Loucy (cell line): ENCODE results near the gene FADS3.

Source experiments
- H2AFZ ChIP-seq: fragments of 200-600 bp; sonication (generic); 2 replicates; pipeline ENCODE4 v1.6.0; 2016; ENCODE audit warnings: antibody characterized with exemption, mild to moderate bottlenecking, low read length, moderate library complexity
- H3F3A ChIP-seq: fragments of 200-600 bp; 2 replicates; pipeline ENCODE4 v1.6.0; 2016; ENCODE audit warnings: antibody characterized with exemption, low read depth, mild to moderate bottlenecking
- H3K27me3 ChIP-seq: fragments of 200-600 bp; sonication (generic); 2 replicates; pipeline ENCODE4 v1.6.1; 2014; ENCODE audit warnings: low read length, mild to moderate bottlenecking; ENCODE audit not compliant: insufficient read depth, poor library complexity, severe bottlenecking
- H3K36me3 ChIP-seq: fragments of 200-600 bp; sonication (generic); 2 replicates; pipeline ENCODE4 v1.6.1; 2016; ENCODE audit warnings: low read length; ENCODE audit not compliant: insufficient read depth
- H3K4me1 ChIP-seq: fragments of 200-600 bp; sonication (generic); 2 replicates; pipeline ENCODE4 v1.5.1; 2014; ENCODE audit warnings: low read length, mild to moderate bottlenecking; ENCODE audit not compliant: insufficient read depth, poor library complexity, severe bottlenecking
- H3K4me2 ChIP-seq: fragments of 200-600 bp; sonication (generic); 2 replicates; pipeline ENCODE4 v1.6.0; 2014; ENCODE audit warnings: antibody characterized with exemption, low read length, low read depth, mild to moderate bottlenecking; ENCODE audit not compliant: poor library complexity, severe bottlenecking
- H3K4me3 ChIP-seq: fragments of 200-600 bp; sonication (generic); 2 replicates; pipeline ENCODE4 v1.5.1; 2014; ENCODE audit warnings: low read length, mild to moderate bottlenecking, mixed read lengths; ENCODE audit not compliant: poor library complexity, severe bottlenecking
- H3K79me2 ChIP-seq: fragments of 200-600 bp; sonication (generic); 2 replicates; pipeline ENCODE4 v1.6.1; 2014; ENCODE audit warnings: low read length; ENCODE audit not compliant: insufficient read depth
- H3K9ac ChIP-seq: fragments of 200-600 bp; sonication (generic); 2 replicates; pipeline ENCODE4 v1.6.0; 2014; ENCODE audit warnings: mild to moderate bottlenecking, low read depth, low read length, moderate library complexity; ENCODE audit not compliant: poor library complexity, severe bottlenecking
- H3K9me2 ChIP-seq: fragments of 200-600 bp; sonication (generic); replicated peaks from 2 replicates; pipeline ENCODE4 v1.6.1; 2016; ENCODE audit warnings: low read depth, low read length, mixed read lengths
- H3K9me3 ChIP-seq: fragments of 200-600 bp; sonication (generic); 2 replicates; pipeline ENCODE4 v1.6.1; 2014; ENCODE audit warnings: mild to moderate bottlenecking, antibody characterized with exemption, low read length, low read depth; ENCODE audit not compliant: insufficient read depth
- H4K20me1 ChIP-seq: fragments of 200-600 bp; sonication (generic); 2 replicates; pipeline ENCODE4 v1.6.0; 2014; ENCODE audit warnings: antibody characterized with exemption, low read length, mild to moderate bottlenecking; ENCODE audit not compliant: insufficient read depth, poor library complexity, severe bottlenecking
- CTCF ChIP-seq: fragments of 200-600 bp; sonication (generic); conservative IDR thresholded peaks from 2 replicates; pipeline ENCODE4 v1.5.1; 2014; ENCODE audit warnings: mild to moderate bottlenecking, antibody characterized with exemption, low read length
- EZH2phosphoT487 ChIP-seq: fragments of 200-600 bp; IDR thresholded peaks from 2 replicates; pipeline ENCODE4 v1.6.1; 2018; ENCODE audit warnings: antibody characterized with exemption, mild to moderate bottlenecking, moderate library complexity, borderline replicate concordance

The FADS3 gene

DNA sequence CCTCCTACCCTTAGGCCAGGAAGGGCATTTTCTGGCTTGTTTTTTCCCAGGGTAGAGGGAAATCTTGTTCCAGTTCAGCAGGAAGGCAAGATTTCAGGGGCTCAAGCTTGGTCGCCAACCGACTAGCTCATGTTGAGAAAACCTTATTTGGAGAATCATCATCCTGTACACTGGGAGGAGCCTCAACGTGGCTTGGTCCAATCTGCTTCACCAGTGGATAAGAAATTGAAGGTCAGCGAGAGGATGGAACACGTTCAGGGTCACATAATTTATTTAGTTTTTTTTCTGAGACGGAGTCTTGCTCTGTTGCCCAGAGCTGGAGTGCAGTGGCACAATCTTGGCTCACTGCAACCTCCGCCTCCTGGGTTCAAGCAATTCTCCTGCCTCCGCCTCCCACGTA is 42.7 kb downstream of the FADS3 start:
- H3K9me2 ChIP-seq, result no peaks in the 10 kb centered on the region
- no peak overlapping the region for H3K4me2 ChIP-seq
- peaks cover 35% of the 10 kb centered on the region for H4K20me1 ChIP-seq
- no peaks in the 10 kb centered on the region for H3K9me3 ChIP-seq
- H3F3A ChIP-seq, result no peaks in the 10 kb centered on the region; the same call in 1 of the 2 replicates
- H3K9ac ChIP-seq, result no peak overlapping the region
- no peak overlapping the region for H3K4me3 ChIP-seq
- no peak overlapping the region for H2AFZ ChIP-seq
- H3K36me3 ChIP-seq, result peaks cover 89% of the 10 kb centered on the region
- H3K4me1 ChIP-seq, result no peaks in the 10 kb centered on the region
- peaks cover 30% of the 10 kb centered on the region; the same call in 1 of the 2 replicates for H3K79me2 ChIP-seq
- TF ChIP-seq CTCF (no peak), EZH2phosphoT487 (no peak)
- H3K27me3 ChIP-seq, result no peaks in the 10 kb centered on the region

GRCh38 chr11:61847914-61848581 is 43.3 kb downstream of the FADS3 start:
- no peak overlapping the region for H3K4me2 ChIP-seq
- peaks cover 30% of the 10 kb centered on the region for H4K20me1 ChIP-seq
- peaks cover 25% of the 10 kb centered on the region; the same call in 1 of the 2 replicates for H3K79me2 ChIP-seq
- peaks cover 90% of the 10 kb centered on the region for H3K36me3 ChIP-seq
- no peaks in the 10 kb centered on the region; the same call in 1 of the 2 replicates for H3F3A ChIP-seq
- H3K4me1 ChIP-seq, result no peaks in the 10 kb centered on the region
- H3K27me3 ChIP-seq, result no peaks in the 10 kb centered on the region
- TF ChIP-seq CTCF, result no peak
- TF ChIP-seq EZH2phosphoT487, result no peak
- H3K9me3 ChIP-seq, result no peaks in the 10 kb centered on the region
- H2AFZ ChIP-seq, result no peak overlapping the region
- H3K4me3 ChIP-seq, result no peak overlapping the region
- H3K9me2 ChIP-seq, result no peaks in the 10 kb centered on the region
- H3K9ac ChIP-seq, result no peak overlapping the region

- Histone ChIP-seq H3K36me3 (peaks cover 92% of the 10 kb centered on the region), H3K27me3 (no peaks in the 10 kb centered on the region), H2AFZ (no peak overlapping the region), H3K4me2 (no peak overlapping the region), H3K9ac (no peak overlapping the region), H3K79me2 (peaks cover 22% of the 10 kb centered on the region; the same call in 1 of the 2 replicates), H3K9me3 (no peaks in the 10 kb centered on the region), H3F3A (no peaks in the 10 kb centered on the region; the same call in 1 of the 2 replicates), H4K20me1 (peaks cover 22% of the 10 kb centered on the region), H3K4me1 (no peaks in the 10 kb centered on the region), H3K4me3 (no peak overlapping the region), H3K9me2 (no peaks in the 10 kb centered on the region)
- TF ChIP-seq CTCF (no peak), EZH2phosphoT487 (no peak)
Measured at GRCh38 chr11:61846362-61847020, 44.9 kb downstream of the FADS3 start.
